GM12874 (cell line): ENCODE data around the gene ANKRD44.

Source experiments
- TF ChIP-seq, protein P1 (sequence below): IDR thresholded peaks from 2 replicates; pipeline ENCODE4 v1.5.1; 2011; ENCODE audit warnings: low read depth, mild to moderate bottlenecking, control low read depth, low read length, moderate library complexity; ENCODE audit not compliant: insufficient read depth

Gene ANKRD44

DNA sequence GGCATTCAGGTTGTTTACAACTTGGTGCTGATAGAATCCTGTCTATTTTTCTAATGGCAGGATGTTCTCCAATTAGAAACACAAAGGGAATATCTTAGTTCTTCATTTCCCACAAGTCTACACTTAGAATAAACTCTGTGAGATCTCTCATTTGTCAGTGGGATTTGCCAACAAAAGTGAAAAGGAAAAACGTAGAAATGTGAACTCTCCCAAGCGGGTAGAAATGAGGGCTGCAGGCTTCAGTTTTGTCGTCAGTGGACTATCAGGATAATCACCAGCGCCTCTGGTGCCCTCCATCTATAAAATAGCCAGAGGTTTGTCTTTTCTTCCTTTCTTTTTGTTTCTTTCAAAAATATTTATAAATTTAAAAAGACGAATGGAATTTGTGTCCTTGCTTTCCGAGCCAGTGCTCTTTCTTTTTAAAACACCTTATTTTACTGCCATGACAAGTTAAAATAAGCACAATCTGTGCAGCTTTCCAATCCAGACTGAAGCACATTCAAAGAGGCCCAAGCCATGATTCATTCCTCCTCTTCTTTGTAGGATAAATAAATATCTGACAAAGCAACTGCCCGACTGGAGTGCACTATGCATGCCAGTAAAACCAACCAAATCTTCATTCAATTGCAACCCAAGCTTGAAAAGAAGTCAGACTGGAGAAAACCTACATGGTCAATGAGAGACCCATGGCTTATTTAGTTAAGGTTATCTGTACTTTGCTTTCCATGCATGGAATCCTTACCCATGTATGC lies 185.8 kb downstream of the ANKRD44 start:
- TF ChIP-seq, protein P1, sequence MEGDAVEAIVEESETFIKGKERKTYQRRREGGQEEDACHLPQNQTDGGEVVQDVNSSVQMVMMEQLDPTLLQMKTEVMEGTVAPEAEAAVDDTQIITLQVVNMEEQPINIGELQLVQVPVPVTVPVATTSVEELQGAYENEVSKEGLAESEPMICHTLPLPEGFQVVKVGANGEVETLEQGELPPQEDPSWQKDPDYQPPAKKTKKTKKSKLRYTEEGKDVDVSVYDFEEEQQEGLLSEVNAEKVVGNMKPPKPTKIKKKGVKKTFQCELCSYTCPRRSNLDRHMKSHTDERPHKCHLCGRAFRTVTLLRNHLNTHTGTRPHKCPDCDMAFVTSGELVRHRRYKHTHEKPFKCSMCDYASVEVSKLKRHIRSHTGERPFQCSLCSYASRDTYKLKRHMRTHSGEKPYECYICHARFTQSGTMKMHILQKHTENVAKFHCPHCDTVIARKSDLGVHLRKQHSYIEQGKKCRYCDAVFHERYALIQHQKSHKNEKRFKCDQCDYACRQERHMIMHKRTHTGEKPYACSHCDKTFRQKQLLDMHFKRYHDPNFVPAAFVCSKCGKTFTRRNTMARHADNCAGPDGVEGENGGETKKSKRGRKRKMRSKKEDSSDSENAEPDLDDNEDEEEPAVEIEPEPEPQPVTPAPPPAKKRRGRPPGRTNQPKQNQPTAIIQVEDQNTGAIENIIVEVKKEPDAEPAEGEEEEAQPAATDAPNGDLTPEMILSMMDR, result no peak

DNA sequence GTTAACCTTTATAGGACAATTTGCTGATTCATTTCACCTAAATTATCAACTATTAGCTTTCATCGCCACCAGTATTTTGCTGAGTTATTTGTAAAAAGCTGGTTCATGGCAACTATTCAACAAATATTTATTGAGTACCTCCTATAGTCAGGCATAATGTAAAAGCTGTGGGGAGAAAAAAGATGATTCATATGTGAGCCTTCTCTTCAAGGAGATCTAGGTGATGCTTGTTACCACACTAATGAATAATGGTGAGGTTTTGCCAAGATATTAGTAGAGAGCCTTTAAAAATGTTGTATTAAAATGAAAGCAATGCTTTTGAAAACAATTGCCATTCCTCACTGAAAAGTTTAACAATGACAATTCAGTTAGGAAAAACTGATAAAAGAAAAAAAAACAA lies 187.8 kb downstream of the ANKRD44 start:
- TF ChIP-seq, protein P1, result no peak

DNA sequence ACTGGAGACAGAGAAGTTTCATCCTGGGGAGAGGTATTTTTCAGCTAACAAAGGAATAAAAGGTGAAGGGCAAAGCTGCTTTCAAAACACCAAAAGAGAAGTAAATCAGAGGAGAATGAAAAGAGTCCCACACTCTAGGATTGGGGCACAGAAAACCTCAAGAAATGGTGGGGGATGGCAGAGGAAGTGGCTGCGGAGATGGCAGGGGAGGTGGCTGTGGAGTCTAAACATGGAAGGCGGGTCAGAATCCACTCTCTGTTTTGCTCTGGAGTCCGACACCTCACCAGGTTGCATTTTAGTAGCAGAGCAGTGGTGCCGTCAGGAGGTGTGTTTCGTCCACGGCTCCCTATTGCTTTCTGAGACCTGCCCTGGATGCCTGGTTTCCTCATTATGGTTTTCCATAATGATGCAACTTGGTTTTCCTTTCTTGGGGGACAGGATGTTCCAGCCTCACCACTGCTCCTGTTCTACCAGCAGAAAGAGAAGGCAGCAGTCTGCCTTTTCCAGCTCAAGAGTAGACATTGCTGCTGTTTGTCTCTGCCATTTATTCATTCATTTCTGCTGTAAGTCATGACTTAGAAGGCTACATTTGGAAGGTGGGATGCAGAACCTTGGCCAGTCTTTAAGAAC lies 188.7 kb downstream of the ANKRD44 start:
- TF ChIP-seq, protein P1, result no peak

DNA sequence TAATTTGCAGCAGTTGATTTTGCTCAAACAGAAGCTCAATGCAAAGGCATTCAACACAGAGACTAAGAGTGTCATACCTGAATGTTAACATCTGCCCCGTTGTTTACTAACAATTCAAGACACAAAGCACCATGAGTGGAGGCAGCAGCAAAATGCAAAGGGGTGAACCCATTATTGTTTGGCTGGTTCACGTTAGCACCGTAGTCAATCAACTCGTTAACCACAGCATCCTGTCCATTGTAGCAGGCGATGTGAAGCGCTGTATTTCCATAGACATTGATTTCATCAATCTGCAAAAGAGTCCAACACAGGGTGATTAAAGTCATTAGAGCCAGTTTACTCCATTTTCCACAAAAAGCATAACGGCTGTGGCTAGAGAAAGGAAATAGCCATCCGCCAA lies 189.3 kb downstream of the ANKRD44 start:
- TF ChIP-seq, protein P1, result no peak

DNA sequence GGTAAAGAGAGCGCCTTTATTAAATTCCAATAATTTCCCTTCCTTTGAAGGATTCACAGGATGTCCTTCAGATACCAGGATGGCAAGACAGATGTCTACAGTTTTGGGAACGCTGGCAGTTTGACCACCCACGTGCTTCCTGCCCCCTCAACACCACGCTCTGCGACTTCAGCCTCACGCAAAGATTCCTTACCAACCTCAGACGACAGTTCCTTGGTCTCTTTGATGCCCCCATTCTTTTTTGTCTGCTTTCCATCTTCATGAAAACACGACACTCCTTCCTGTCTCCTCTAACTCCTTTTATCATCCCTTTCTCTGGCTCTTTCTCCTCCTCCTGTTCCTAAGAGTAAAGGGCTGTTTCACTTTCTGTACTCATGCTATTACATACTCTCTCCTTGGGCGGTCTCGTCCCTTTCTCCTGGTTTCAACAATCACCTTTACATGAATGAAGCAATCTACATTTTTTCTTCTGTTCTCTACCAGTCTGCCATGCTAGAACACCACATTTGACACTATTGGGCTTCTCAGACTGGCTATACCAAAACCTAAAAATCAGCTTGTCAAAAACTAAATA lies 194.2 kb downstream of the ANKRD44 start:
- TF ChIP-seq, protein P1, result no peak

DNA sequence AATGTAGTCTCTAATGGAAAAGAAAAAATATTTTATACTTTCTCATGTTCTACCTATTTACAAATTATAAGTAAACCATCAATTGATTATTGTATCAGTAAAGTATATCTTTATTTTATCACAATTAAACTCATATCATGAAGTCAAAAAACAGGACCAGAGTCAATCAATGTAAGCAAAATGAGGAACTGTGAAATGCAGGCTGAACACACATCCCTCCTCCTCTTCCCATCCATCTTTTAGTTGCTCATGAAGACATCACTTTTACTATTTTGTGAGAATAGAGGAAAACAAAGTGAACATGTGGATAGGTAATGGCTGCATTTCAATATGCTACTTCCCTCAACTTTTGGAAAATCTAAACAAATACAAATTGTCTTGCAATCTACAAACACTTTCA lies 195.3 kb downstream of the ANKRD44 start:
- TF ChIP-seq, protein P1, result no peak

DNA sequence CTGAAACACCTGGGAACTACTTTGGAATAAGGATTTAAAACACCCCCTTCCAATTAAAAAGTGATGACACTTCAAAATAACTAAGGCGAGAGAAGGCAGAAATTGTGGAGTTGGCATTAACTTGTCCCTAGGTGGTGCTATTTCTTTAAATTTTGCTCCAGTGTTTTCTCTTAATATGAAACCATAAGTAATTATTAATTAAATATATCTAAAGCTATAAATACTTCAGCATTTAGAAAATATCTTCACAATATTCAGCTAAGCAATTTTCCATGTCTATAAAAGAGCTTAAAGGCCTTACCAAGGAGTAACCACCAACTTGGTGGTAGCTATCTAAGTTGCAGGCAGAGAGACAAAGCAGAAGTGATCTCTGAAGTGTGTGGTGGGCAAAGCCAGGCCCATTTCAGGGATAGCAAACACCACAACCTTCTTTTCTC lies 197.3 kb downstream of the ANKRD44 start:
- TF ChIP-seq, protein P1, result 0 out of 2 replicates have a peak, but pooled peaks have one; percentile 20
